GM12872 (cell line): ENCODE data around the gene HUNK.

Experiments used
- CTCF ChIP-seq: IDR thresholded peaks from 3 replicates; pipeline ENCODE4 v1.5.1; 2011; ENCODE audit warnings: low read depth, mild to moderate bottlenecking, low read length, moderate library complexity; ENCODE audit not compliant: insufficient read depth

The HUNK gene

GRCh38 chr21:31909153-31910073, 36.6 kb downstream of the HUNK start:
- no peak for TF ChIP-seq CTCF

- no peak for TF ChIP-seq CTCF
Measured at GRCh38 chr21:31910074-31910470, 37.3 kb downstream of the HUNK start.

GRCh38 chr21:31911138-31911907, 38.5 kb downstream of the HUNK start:
- TF ChIP-seq CTCF, result no peak

- TF ChIP-seq CTCF, result no peak
Measured at GRCh38 chr21:31912501-31912900, 39.7 kb downstream of the HUNK start.

GRCh38 chr21:31913182-31913608, 40.4 kb downstream of the HUNK start:
- TF ChIP-seq CTCF, result no peak

GRCh38 chr21:31914472-31914871, 41.7 kb downstream of the HUNK start:
- no peak for TF ChIP-seq CTCF

- TF ChIP-seq CTCF, result no peak
Measured at GRCh38 chr21:31915566-31915965, 42.7 kb downstream of the HUNK start.
